Activated naive CD4-positive, alpha-beta T cell treated with anti-CD3 and anti-CD28 coated beads for 36 hours (primary cell): ENCODE data around the gene RHOF. TPM values are rescaled to one million over a fixed set of nuclear protein-coding genes. Genes with fewer than 3 reads are reported as not detected.

ENCODE experiments used
- CTCF ChIA-PET: fragments of 350-600 bp; sonication (Branson Sonifier 250); formaldehyde crosslinking; loops from one replicate; lab custom pipeline; 2021; ENCODE audit warnings: antibody characterized with exemption; lab: Charles Lee
- DNase-seq: peaks from one replicate; pipeline ENCODE4 v3.0.0-alpha.2; 2020
- H3K27ac Mint-ChIP-seq: one replicate; pipeline ENCODE4 v1.8.0; 2021; ENCODE audit warnings: mild to moderate bottlenecking, mixed read lengths
- H3K27me3 Mint-ChIP-seq: one replicate; pipeline ENCODE4 v1.8.0; 2021; ENCODE audit warnings: low read depth, mixed read lengths
- H3K36me3 Mint-ChIP-seq: one replicate; pipeline ENCODE4 v1.8.0; 2021; ENCODE audit warnings: low read depth, mixed read lengths
- H3K4me1 Mint-ChIP-seq: one replicate; pipeline ENCODE4 v1.8.0; 2021; ENCODE audit warnings: low read depth, mixed read lengths
- H3K4me3 Mint-ChIP-seq: one replicate; pipeline ENCODE4 v1.8.0; 2021; ENCODE audit warnings: mild to moderate bottlenecking, moderate library complexity, mixed read lengths
- H3K9me3 Mint-ChIP-seq: one replicate; pipeline ENCODE4 v1.8.0; 2021; ENCODE audit warnings: mixed read lengths
- intact Hi-C: fragments of 100-400 bp; cut with micrococcal nuclease; formaldehyde crosslinking; loops from one replicate; pipeline ENCODE4 v1.15.1; 2023
- total RNA-seq, 2 experiments: library from RNA; stranded (reverse); gene quantifications; one replicate each; pipeline ENCODE4 v1.2.3, GENCODE V29; 2021

The RHOF gene
- total RNA-seq, 2 experiments from 2014 or later = 64.4 to 67.5 TPM

- Mint-ChIP-seq H3K27ac (no peak overlapping the region), H3K9me3 (no peaks in the 10 kb centered on the region), H3K4me1 (peaks cover 20% of the 10 kb centered on the region), H3K36me3 (peaks cover 23% of the 10 kb centered on the region), H3K27me3 (no peaks in the 10 kb centered on the region), H3K4me3 (no peak overlapping the region)
- CTCF ChIA-PET = interaction anchor here (1.0 to 3.6 kb wide), 3 partner anchors 10 to 71 kb away, joined by 4 to 37 read pairs (median 5); partner anchors contain the start of genes PSMD9 and RHOF
- DNase-seq = no peak
- intact Hi-C loops = no loop called here
Measured at GRCh38 chr12:121816925-121817647, 23.6 kb upstream of the RHOF start.

GRCh38 chr12:121815263-121815662 lies 21.8 kb upstream of the RHOF start:
- no peak overlapping the region for H3K4me3 Mint-ChIP-seq
- intact Hi-C loops = no loop called here
- no peaks in the 10 kb centered on the region for H3K9me3 Mint-ChIP-seq
- no peaks in the 10 kb centered on the region for H3K27me3 Mint-ChIP-seq
- H3K27ac Mint-ChIP-seq = no peak overlapping the region
- H3K4me1 Mint-ChIP-seq = peaks cover 30% of the 10 kb centered on the region
- H3K36me3 Mint-ChIP-seq = peaks cover 27% of the 10 kb centered on the region
- DNase-seq = no peak
- CTCF ChIA-PET = interaction anchor here (1.6 to 3.6 kb wide), 2 partner anchors 20 to 42 kb away, joined by 4 to 37 read pairs; partner anchors contain the start of gene RHOF

GRCh38 chr12:121814429-121815119 lies 21.1 kb upstream of the RHOF start:
- Mint-ChIP-seq H3K4me3 (no peak overlapping the region), H3K27ac (no peak overlapping the region), H3K4me1 (peaks cover 33% of the 10 kb centered on the region), H3K36me3 (peaks cover 28% of the 10 kb centered on the region), H3K9me3 (no peaks in the 10 kb centered on the region), H3K27me3 (no peaks in the 10 kb centered on the region)
- CTCF ChIA-PET = interaction anchor here (3.6 kb wide), 1 partner anchor 19 kb away, joined by 37 read pairs; the partner anchor contains the start of gene RHOF
- intact Hi-C loops = no loop called here
- DNase-seq = no peak

GRCh38 chr12:121813951-121814350 lies 20.5 kb upstream of the RHOF start:
- Mint-ChIP-seq H3K4me3 (no peak overlapping the region), H3K9me3 (no peaks in the 10 kb centered on the region), H3K36me3 (peaks cover 30% of the 10 kb centered on the region), H3K27ac (no peak overlapping the region), H3K4me1 (peaks cover 39% of the 10 kb centered on the region), H3K27me3 (no peaks in the 10 kb centered on the region)
- CTCF ChIA-PET = interaction anchor here (0.7 to 12.5 kb wide), 3 partner anchors 19 to 74 kb away, joined by 3 to 494 read pairs (median 3); partner anchors contain the start of gene RHOF
- intact Hi-C loops = no loop called here
- no peak for DNase-seq

- peaks cover 44% of the 10 kb centered on the region for H3K4me1 Mint-ChIP-seq
- H3K36me3 Mint-ChIP-seq = peaks cover 30% of the 10 kb centered on the region
Measured at GRCh38 chr12:121812921-121813896, 19.7 kb upstream of the RHOF start.

GRCh38 chr12:121812320-121812871 lies 18.9 kb upstream of the RHOF start:
- intact Hi-C loops = loop anchor here (1.0 kb wide), 5 partner anchors 9 to 76 kb away; partner anchors contain the start of gene PSMD9
- Mint-ChIP-seq H3K4me3 (peak overlapping the region; percentile 78), H3K9me3 (no peaks in the 10 kb centered on the region), H3K27me3 (no peaks in the 10 kb centered on the region), H3K36me3 (peaks cover 29% of the 10 kb centered on the region), H3K4me1 (peaks cover 46% of the 10 kb centered on the region), H3K27ac (peak overlapping the region; percentile 63)
- peak; percentile 39 for DNase-seq
- CTCF ChIA-PET = interaction anchor here (0.7 to 12.5 kb wide), 19 partner anchors 10 to 255 kb away, joined by 3 to 494 read pairs (median 4); partner anchors contain the start of genes PSMD9, RHOF and SETD1B

More at GRCh38 chr12:121812921-121813896, 19.7 kb upstream of the RHOF start:
- Mint-ChIP-seq H3K27ac (peak overlapping the region; percentile 63), H3K4me3 (peak overlapping the region; percentile 78), H3K27me3 (no peaks in the 10 kb centered on the region), H3K9me3 (no peaks in the 10 kb centered on the region)
- no peak for DNase-seq
- intact Hi-C loops = loop anchor here (1.0 kb wide), 5 partner anchors 10 to 75 kb away; partner anchors contain the start of gene PSMD9
- CTCF ChIA-PET = interaction anchor here (0.7 to 12.5 kb wide), 6 partner anchors 11 to 417 kb away, joined by 3 to 494 read pairs (median 4); partner anchors contain the start of genes RHOF and SETD1B

GRCh38 chr12:121811434-121812319 lies 18.2 kb upstream of the RHOF start:
- peak; percentile 67 for DNase-seq
- Mint-ChIP-seq H3K4me1 (peaks cover 52% of the 10 kb centered on the region), H3K9me3 (no peaks in the 10 kb centered on the region), H3K27ac (peak overlapping the region; percentile 86), H3K4me3 (peak overlapping the region; percentile 78), H3K27me3 (no peaks in the 10 kb centered on the region), H3K36me3 (peaks cover 28% of the 10 kb centered on the region)
- CTCF ChIA-PET = interaction anchor here (0.6 to 12.5 kb wide), 27 partner anchors 9 to 525 kb away, joined by 3 to 494 read pairs (median 4); partner anchors contain the start of genes PSMD9, RHOF and SETD1B
- intact Hi-C loops = loop anchor here (1.0 kb wide), 5 partner anchors 8 to 77 kb away; partner anchors contain the start of gene PSMD9

- H3K36me3 Mint-ChIP-seq = peaks cover 26% of the 10 kb centered on the region
- H3K4me3 Mint-ChIP-seq = peak overlapping the region; percentile 78
- intact Hi-C loops = no loop called here
- peak overlapping the region; percentile 86 for H3K27ac Mint-ChIP-seq
- DNase-seq = no peak
- CTCF ChIA-PET = interaction anchor here (0.6 to 12.5 kb wide), 20 partner anchors 8 to 526 kb away, joined by 3 to 494 read pairs (median 6); partner anchors contain the start of genes PSMD9, RHOF and SETD1B
- no peaks in the 10 kb centered on the region for H3K27me3 Mint-ChIP-seq
- no peaks in the 10 kb centered on the region for H3K9me3 Mint-ChIP-seq
- peaks cover 59% of the 10 kb centered on the region for H3K4me1 Mint-ChIP-seq
Measured at GRCh38 chr12:121810833-121811433, 17.4 kb upstream of the RHOF start.

- Mint-ChIP-seq H3K4me3 (peak overlapping the region; percentile 78), H3K9me3 (no peaks in the 10 kb centered on the region), H3K4me1 (peaks cover 61% of the 10 kb centered on the region), H3K27me3 (no peaks in the 10 kb centered on the region), H3K27ac (no peak overlapping the region), H3K36me3 (peaks cover 29% of the 10 kb centered on the region)
- intact Hi-C loops = no loop called here
- CTCF ChIA-PET = interaction anchor here (0.7 to 12.5 kb wide), 12 partner anchors 8 to 83 kb away, joined by 3 to 494 read pairs (median 7); partner anchors contain the start of genes PSMD9, RHOF and SETD1B
- no peak for DNase-seq
Measured at GRCh38 chr12:121810234-121810817, 16.8 kb upstream of the RHOF start.
